IPS-18c (cell line): ENCODE measurements around the gene GRIK3.

Experiments
- H3K4me3 ChIP-seq: 2 replicates; pipeline ENCODE4 v1.7.0; 2013; ENCODE audit warnings: low read depth, mild to moderate bottlenecking, low read length, moderate library complexity; ENCODE audit not compliant: insufficient read depth
- H3K9me3 ChIP-seq: one replicate; pipeline ENCODE4 v1.6.1; 2013; ENCODE audit warnings: mild to moderate bottlenecking, low read length, moderate library complexity; ENCODE audit not compliant: control insufficient read depth, insufficient read depth

Gene GRIK3

GRCh38 chr1:36847761-36848160, 186.6 kb downstream of the GRIK3 start:
- Histone ChIP-seq H3K4me3 (no peak overlapping the region), H3K9me3 (no peaks in the 10 kb centered on the region)

- Histone ChIP-seq H3K9me3 (no peaks in the 10 kb centered on the region), H3K4me3 (no peak overlapping the region)
These were observed 187.1 kb downstream of the GRIK3 start for GRCh38 chr1:36847186-36847585.

GRCh38 chr1:36846357-36846756, 188.0 kb downstream of the GRIK3 start:
- H3K9me3 ChIP-seq, result no peaks in the 10 kb centered on the region
- no peak overlapping the region for H3K4me3 ChIP-seq

- H3K9me3 ChIP-seq, result no peaks in the 10 kb centered on the region
- H3K4me3 ChIP-seq, result no peak overlapping the region
These were observed 188.5 kb downstream of the GRIK3 start for GRCh38 chr1:36845802-36846201.

- Histone ChIP-seq H3K9me3 (no peaks in the 10 kb centered on the region), H3K4me3 (no peak overlapping the region)
These were observed 189.4 kb downstream of the GRIK3 start for GRCh38 chr1:36844917-36845316.

- H3K4me3 ChIP-seq, result no peak overlapping the region
- H3K9me3 ChIP-seq, result no peaks in the 10 kb centered on the region
These were observed 190.3 kb downstream of the GRIK3 start for GRCh38 chr1:36843906-36844610.

- H3K4me3 ChIP-seq, result no peak overlapping the region
- no peaks in the 10 kb centered on the region for H3K9me3 ChIP-seq
These were observed 191.3 kb downstream of the GRIK3 start for GRCh38 chr1:36843027-36843426.

- no peak overlapping the region for H3K4me3 ChIP-seq
- no peaks in the 10 kb centered on the region for H3K9me3 ChIP-seq
These were observed 191.9 kb downstream of the GRIK3 start for GRCh38 chr1:36842448-36842847.

GRCh38 chr1:36839485-36839884, 194.8 kb downstream of the GRIK3 start:
- Histone ChIP-seq H3K4me3 (no peak overlapping the region), H3K9me3 (no peaks in the 10 kb centered on the region)

- Histone ChIP-seq H3K4me3 (no peak overlapping the region), H3K9me3 (no peaks in the 10 kb centered on the region)
These were observed 195.4 kb downstream of the GRIK3 start for GRCh38 chr1:36838888-36839287.

GRCh38 chr1:36836916-36837315, 197.4 kb downstream of the GRIK3 start:
- Histone ChIP-seq H3K4me3 (no peak overlapping the region), H3K9me3 (no peaks in the 10 kb centered on the region)

GRCh38 chr1:36836196-36836883, 198.0 kb downstream of the GRIK3 start:
- no peak overlapping the region for H3K4me3 ChIP-seq
- no peaks in the 10 kb centered on the region for H3K9me3 ChIP-seq

GRCh38 chr1:36835696-36836095, 198.6 kb downstream of the GRIK3 start:
- Histone ChIP-seq H3K4me3 (no peak overlapping the region), H3K9me3 (no peaks in the 10 kb centered on the region)

GRCh38 chr1:36835017-36835695, 199.2 kb downstream of the GRIK3 start:
- H3K9me3 ChIP-seq, result no peaks in the 10 kb centered on the region
- H3K4me3 ChIP-seq, result no peak overlapping the region

GRCh38 chr1:36834586-36834985, 199.7 kb downstream of the GRIK3 start:
- Histone ChIP-seq H3K4me3 (no peak overlapping the region), H3K9me3 (no peaks in the 10 kb centered on the region)

- Histone ChIP-seq H3K9me3 (no peaks in the 10 kb centered on the region), H3K4me3 (no peak overlapping the region)
These were observed 203.0 kb downstream of the GRIK3 start for GRCh38 chr1:36831186-36831810.

GRCh38 chr1:36829961-36830360, 204.4 kb downstream of the GRIK3 start:
- Histone ChIP-seq H3K9me3 (no peaks in the 10 kb centered on the region), H3K4me3 (no peak overlapping the region)

- H3K9me3 ChIP-seq, result no peaks in the 10 kb centered on the region
- H3K4me3 ChIP-seq, result no peak overlapping the region
These were observed 205.2 kb downstream of the GRIK3 start for GRCh38 chr1:36829066-36829465.
